ENCODE results near the gene DIP2C. TPM values are rescaled to one million over a fixed set of nuclear protein-coding genes. Genes with fewer than 3 reads are reported as not detected.

The DIP2C gene
- polyA plus RNA-seq, 3 donors = 0.11 TPM; not detected in 2

GRCh38 chr10:367636-368035 is 321.8 kb downstream of the DIP2C start:
- Histone ChIP-seq H4K20me1 (ENCODE audit: insufficient read depth, low read length) (no peaks in the 10 kb centered on the region), H2AFZ (ENCODE audit: insufficient read depth, low read depth, low read length, poor library complexity, severe bottlenecking) (no peak overlapping the region), H3K27ac (ENCODE audit: low read depth in 1 of 2, low read length in 2 of 2) (no peak overlapping the region), H3K9me3 (replicated peaks in 1 of 2; ENCODE audit: control insufficient read depth in 1 of 2, insufficient read depth in 1 of 2, low read length in 2 of 2) (no peaks in the 10 kb centered on the region), H3K4me3 (replicated peaks in 1 of 3; ENCODE audit: low read depth in 2 of 3, low read length in 3 of 3) (no peak overlapping the region), H3K4me1 (ENCODE audit: control insufficient read depth in 1 of 2, insufficient read depth in 2 of 2, low read length in 2 of 2) (no peaks in the 10 kb centered on the region), H3K27me3 (ENCODE audit: control insufficient read depth in 2 of 2, insufficient read depth in 2 of 2, low read length in 2 of 2) (no peaks in the 10 kb centered on the region), H3K36me3 (replicated peaks in 1 of 2; ENCODE audit: control insufficient read depth in 1 of 2, insufficient read depth in 2 of 2, low read length in 2 of 2) (no peaks in the 10 kb centered on the region), H3K9ac (ENCODE audit: insufficient read depth, low read length, poor library complexity, severe bottlenecking) (no peak overlapping the region), H3K4me2 (replicated peaks; ENCODE audit: extremely low read depth, low read length, poor library complexity, severe bottlenecking) (no peak overlapping the region), H3K79me2 (ENCODE audit: insufficient read depth, low read length) (no peaks in the 10 kb centered on the region)
- H3K36me3 Mint-ChIP-seq = no peaks in the 10 kb centered on the region
- H3K4me1 Mint-ChIP-seq = no peaks in the 10 kb centered on the region
- WGBS (ENCODE audit: insufficient coverage) = 92% methylated on average over 12 of the region's 25 CpGs
- intact Hi-C loops (cut with micrococcal nuclease) = no loop called here
- peaks cover 0 to 9% (median 6%) of the 10 kb centered on the region in 3 donors for H3K27me3 Mint-ChIP-seq (ENCODE audit: low read depth in 3 of 3)
- no peaks in the 10 kb centered on the region for H3K9me3 Mint-ChIP-seq
- no peak overlapping the region for H3K27ac Mint-ChIP-seq
- no peak for DNase-seq
- no peak overlapping the region for H3K4me3 Mint-ChIP-seq
- no peak for TF ChIP-seq CTCF (IDR thresholded peaks at IDR 0.05)

- Mint-ChIP-seq H3K36me3 (no peaks in the 10 kb centered on the region), H3K27me3 (ENCODE audit: low read depth in 3 of 3) (peaks cover 0 to 7% (median 7%) of the 10 kb centered on the region in 3 donors), H3K4me3 (no peak overlapping the region), H3K27ac (no peak overlapping the region), H3K4me1 (no peaks in the 10 kb centered on the region), H3K9me3 (no peaks in the 10 kb centered on the region)
- Histone ChIP-seq H3K9ac (ENCODE audit: insufficient read depth, low read length, poor library complexity, severe bottlenecking) (no peak overlapping the region), H3K79me2 (ENCODE audit: insufficient read depth, low read length) (no peaks in the 10 kb centered on the region), H3K4me2 (replicated peaks; ENCODE audit: extremely low read depth, low read length, poor library complexity, severe bottlenecking) (no peak overlapping the region), H3K36me3 (replicated peaks in 1 of 2; ENCODE audit: control insufficient read depth in 1 of 2, insufficient read depth in 2 of 2, low read length in 2 of 2) (no peaks in the 10 kb centered on the region), H3K4me1 (ENCODE audit: control insufficient read depth in 1 of 2, insufficient read depth in 2 of 2, low read length in 2 of 2) (no peaks in the 10 kb centered on the region), H2AFZ (ENCODE audit: insufficient read depth, low read depth, low read length, poor library complexity, severe bottlenecking) (no peak overlapping the region), H3K4me3 (replicated peaks in 1 of 3; ENCODE audit: low read depth in 2 of 3, low read length in 3 of 3) (no peak overlapping the region), H3K27me3 (ENCODE audit: control insufficient read depth in 2 of 2, insufficient read depth in 2 of 2, low read length in 2 of 2) (no peaks in the 10 kb centered on the region), H3K27ac (ENCODE audit: low read depth in 1 of 2, low read length in 2 of 2) (no peak overlapping the region), H4K20me1 (ENCODE audit: insufficient read depth, low read length) (no peaks in the 10 kb centered on the region), H3K9me3 (replicated peaks in 1 of 2; ENCODE audit: control insufficient read depth in 1 of 2, insufficient read depth in 1 of 2, low read length in 2 of 2) (no peaks in the 10 kb centered on the region)
- intact Hi-C loops (cut with micrococcal nuclease) = no loop called here
- WGBS (ENCODE audit: insufficient coverage) = 91% methylated on average over 11 of the region's 12 CpGs
- DNase-seq = no peak
- TF ChIP-seq CTCF (IDR thresholded peaks at IDR 0.05) = no peak
These were observed 323.3 kb downstream of the DIP2C start for GRCh38 chr10:366186-366585.

Data from CD14-positive monocyte (primary cell).